Posterior vena cava (tissue), 2 donors: ENCODE data around the gene ITPA. TPM values are rescaled to one million over a fixed set of nuclear protein-coding genes. Genes with fewer than 3 reads are reported as not detected.

Source experiments
- DNase-seq: peaks from one replicate; pipeline ENCODE4 v3.0.0-alpha.2; 2020; ENCODE audit warnings: low spot score
- intact Hi-C, 2 donors: fragments of 100-400 bp; cut with DNase I; formaldehyde crosslinking; loops; one replicate each; pipeline versions ENCODE4 v1.14.1 to v1.14.2; 2022 to 2023
- total RNA-seq, 2 donors: library from RNA; stranded (reverse); fragmentation: NEBNext Ultra II Directional; extraction: Animal tissue kit (Norgen Biotek cat#: 25700); gene quantifications; one replicate each; pipeline ENCODE4 v1.2.1, GENCODE V29; 2021
- donor health status: DM: yes; HTN: yes; CAD: no.
- donor health status: DM: yes; HTN: yes; CAD: no.

Gene ITPA
- total RNA-seq, 2 donors from 2014 or later, result 31.1 to 33.7 TPM

GRCh38 chr20:3237011-3237957, 28.0 kb downstream of the ITPA start:
- intact Hi-C loops, result no loop called here
- no peak for DNase-seq

- DNase-seq, result no peak
- intact Hi-C loops, result no loop called here
Measured at GRCh38 chr20:3237958-3238615, 28.8 kb downstream of the ITPA start.

- no peak for DNase-seq
- intact Hi-C loops, result no loop called here
Measured at GRCh38 chr20:3238616-3239025, 29.3 kb downstream of the ITPA start.

- DNase-seq, result no peak
- intact Hi-C loops, result no loop called here
Measured at GRCh38 chr20:3239026-3239866, 29.9 kb downstream of the ITPA start, which contains the start of gene SLC4A11. Gene SLC4A11, minus strand, starts transcription at chr20:3239190. Its CDS starts 53 bp downstream, at chr20:3239137.

GRCh38 chr20:3239867-3240775, 30.8 kb downstream of the ITPA start:
- intact Hi-C loops, result no loop called here
- no peak for DNase-seq

GRCh38 chr20:3240776-3241363, 31.6 kb downstream of the ITPA start:
- intact Hi-C loops, result no loop called here
- DNase-seq, result no peak

- no peak for DNase-seq
- intact Hi-C loops, result no loop called here
Measured at GRCh38 chr20:3242172-3242692, 32.9 kb downstream of the ITPA start.

GRCh38 chr20:3243718-3244358, 34.5 kb downstream of the ITPA start:
- intact Hi-C loops, result no loop called here
- DNase-seq, result no peak

GRCh38 chr20:3244613-3245012, 35.3 kb downstream of the ITPA start:
- intact Hi-C loops, result no loop called here
- no peak for DNase-seq

GRCh38 chr20:3245156-3245555, 35.9 kb downstream of the ITPA start:
- intact Hi-C loops, result no loop called here
- DNase-seq, result no peak

GRCh38 chr20:3245711-3246110, 36.4 kb downstream of the ITPA start:
- intact Hi-C loops, result no loop called here
- no peak for DNase-seq

- no peak for DNase-seq
- intact Hi-C loops, result no loop called here
Measured at GRCh38 chr20:3246682-3247081, 37.4 kb downstream of the ITPA start.

GRCh38 chr20:3247638-3248037, 38.3 kb downstream of the ITPA start:
- no peak for DNase-seq
- intact Hi-C loops, result no loop called here

- DNase-seq, result peak; percentile 87
- intact Hi-C loops, result no loop called here
Measured at GRCh38 chr20:3248167-3248992, 39.1 kb downstream of the ITPA start.

GRCh38 chr20:3248993-3249347, 39.7 kb downstream of the ITPA start:
- DNase-seq, result no peak
- intact Hi-C loops, result no loop called here

GRCh38 chr20:3250091-3250504, 40.8 kb downstream of the ITPA start:
- intact Hi-C loops, result no loop called here

GRCh38 chr20:3251806-3252205, 42.5 kb downstream of the ITPA start:
- DNase-seq, result no peak
- intact Hi-C loops, result no loop called here

More at GRCh38 chr20:3250091-3250504, 40.8 kb downstream of the ITPA start:
- DNase-seq, result no peak
